ENCODE data around the gene SF3A2.

GRCh38 chr19:2243274-2244124, 6.9 kb downstream of the SF3A2 start:
- TF ChIP-seq, protein P1, sequence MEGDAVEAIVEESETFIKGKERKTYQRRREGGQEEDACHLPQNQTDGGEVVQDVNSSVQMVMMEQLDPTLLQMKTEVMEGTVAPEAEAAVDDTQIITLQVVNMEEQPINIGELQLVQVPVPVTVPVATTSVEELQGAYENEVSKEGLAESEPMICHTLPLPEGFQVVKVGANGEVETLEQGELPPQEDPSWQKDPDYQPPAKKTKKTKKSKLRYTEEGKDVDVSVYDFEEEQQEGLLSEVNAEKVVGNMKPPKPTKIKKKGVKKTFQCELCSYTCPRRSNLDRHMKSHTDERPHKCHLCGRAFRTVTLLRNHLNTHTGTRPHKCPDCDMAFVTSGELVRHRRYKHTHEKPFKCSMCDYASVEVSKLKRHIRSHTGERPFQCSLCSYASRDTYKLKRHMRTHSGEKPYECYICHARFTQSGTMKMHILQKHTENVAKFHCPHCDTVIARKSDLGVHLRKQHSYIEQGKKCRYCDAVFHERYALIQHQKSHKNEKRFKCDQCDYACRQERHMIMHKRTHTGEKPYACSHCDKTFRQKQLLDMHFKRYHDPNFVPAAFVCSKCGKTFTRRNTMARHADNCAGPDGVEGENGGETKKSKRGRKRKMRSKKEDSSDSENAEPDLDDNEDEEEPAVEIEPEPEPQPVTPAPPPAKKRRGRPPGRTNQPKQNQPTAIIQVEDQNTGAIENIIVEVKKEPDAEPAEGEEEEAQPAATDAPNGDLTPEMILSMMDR (IDR thresholded peaks at IDR 0.05; ENCODE audit: low read depth, low read length, missing input control) = no peak
- TF ChIP-seq RAD21 (IDR thresholded peaks at IDR 0.05) (no peak), REST (IDR thresholded peaks at IDR 0.05) (no peak), GABPA (IDR thresholded peaks at IDR 0.05 in 1 of 2, conservative IDR thresholded peaks at IDR 0.05 in 1 of 2) (no peak), TAF1 (conservative IDR thresholded peaks at IDR 0.05) (no peak), SP1 (IDR thresholded peaks at IDR 0.05) (no peak), ZBTB33 (IDR thresholded peaks at IDR 0.05) (no peak)
- TF ChIP-seq, protein P2, sequence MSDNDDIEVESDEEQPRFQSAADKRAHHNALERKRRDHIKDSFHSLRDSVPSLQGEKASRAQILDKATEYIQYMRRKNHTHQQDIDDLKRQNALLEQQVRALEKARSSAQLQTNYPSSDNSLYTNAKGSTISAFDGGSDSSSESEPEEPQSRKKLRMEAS (IDR thresholded peaks at IDR 0.05) = no peak
